Kidney (tissue), 14 donors: ENCODE data around the gene MAVS. TPM values are rescaled to one million over a fixed set of nuclear protein-coding genes. Genes with fewer than 3 reads are reported as not detected.
"Not testable (repeated sequence)": the region's sequence is repeated elsewhere in the genome, so short reads cannot be mapped to it uniquely, and the experiment has no call there.

Experiments used
- DNase-seq, 5 donors: peaks; one replicate each; pipeline ENCODE4 v3.0.0-alpha.2; 2013 to 2020
- FAIRE-seq: peaks from 2 replicates; lab custom pipeline; 2012; peaks lifted over from hg19 to GRCh38; lab: Jason Lieb, UNC
- H3K27ac ChIP-seq, 2 donors: one replicate each; pipeline ENCODE4 v1.7.0; 2013; ENCODE audit warnings: low read depth in 2 of 2, low read length in 2 of 2, inconsistent platforms in 1 of 2
- H3K27me3 ChIP-seq: one replicate; pipeline ENCODE4 v1.7.1; 2013; ENCODE audit warnings: low read length, inconsistent platforms; ENCODE audit not compliant: control insufficient read depth, insufficient read depth
- H3K36me3 ChIP-seq, 3 donors: one replicate each; pipeline versions ENCODE4 v1.7.0 to v1.7.1; 2013; ENCODE audit warnings: low read length in 3 of 3, control low read depth in 1 of 3, inconsistent platforms in 1 of 3; ENCODE audit not compliant: insufficient read depth in 3 of 3, control insufficient read depth in 2 of 3
- H3K4me1 ChIP-seq, 3 donors: one replicate each; pipeline versions ENCODE4 v1.7.0 to v1.7.1; 2013; ENCODE audit warnings: low read length in 3 of 3, inconsistent platforms in 1 of 3, low read depth in 1 of 3; ENCODE audit not compliant: control insufficient read depth in 2 of 3, insufficient read depth in 2 of 3
- H3K4me3 ChIP-seq, 3 donors: one replicate each; pipeline versions ENCODE4 v1.7.0 to v1.8.1; 2013; ENCODE audit warnings: low read length in 3 of 3, control low read depth in 1 of 3, inconsistent platforms in 1 of 3
- H3K9ac ChIP-seq, 3 donors: one replicate each; pipeline versions ENCODE4 v1.7.0 to v1.7.1; 2013; ENCODE audit warnings: low read length in 3 of 3, control low read depth in 1 of 3, inconsistent platforms in 1 of 3
- H3K9me3 ChIP-seq, 3 donors: one replicate each; pipeline versions ENCODE4 v1.7.0 to v1.7.1; 2013; ENCODE audit warnings: low read length in 3 of 3, control low read depth in 1 of 3, inconsistent platforms in 1 of 3; ENCODE audit not compliant: control insufficient read depth in 2 of 3, insufficient read depth in 1 of 3
- intact Hi-C: fragments of 100-400 bp; cut with DNase I; formaldehyde crosslinking; loops from one replicate; pipeline ENCODE4 v1.11.1; 2022
- polyA plus RNA-seq: library from polyadenylated mRNA; stranded (reverse); fragments of 350-450 nt; fragmentation: Illumina TruSeq; extraction: RNeasy Lipid Tissue Mini Kit (QIAGEN cat#74804); gene quantifications from one replicate; pipeline ENCODE4 v1.2.3, GENCODE V29; 2014; ENCODE audit warnings: low read depth, low replicate concordance; ENCODE audit not compliant: insufficient read depth
- total RNA-seq: library from RNA; stranded (reverse); fragmentation: NEBNext Ultra II Directional; extraction: Animal tissue kit (Norgen Biotek cat#: 25700); gene quantifications from one replicate; pipeline ENCODE4 v1.2.1, GENCODE V29; 2021
- TF ChIP-seq, protein P1 (sequence below): IDR thresholded peaks from 3 replicates; pipeline ENCODE4 v1.5.1; 2012; ENCODE audit warnings: mild to moderate bottlenecking, moderate library complexity, borderline replicate concordance; ENCODE audit not compliant: insufficient read depth; ENCODE audit errors: extremely low read depth
- donor health status: control.
- donor health status: control.
- donor health status: control.
- donor health status: control.
- donor health status: control.
- donor health status: DM: yes; HTN: yes; CAD: no.
- donor health status: Normal renal cell carcinoma (clear cell type).

Gene MAVS
- total and polyA plus RNA-seq, 2 donors from 2014 or later = 10.0 to 46.8 TPM

DNA sequence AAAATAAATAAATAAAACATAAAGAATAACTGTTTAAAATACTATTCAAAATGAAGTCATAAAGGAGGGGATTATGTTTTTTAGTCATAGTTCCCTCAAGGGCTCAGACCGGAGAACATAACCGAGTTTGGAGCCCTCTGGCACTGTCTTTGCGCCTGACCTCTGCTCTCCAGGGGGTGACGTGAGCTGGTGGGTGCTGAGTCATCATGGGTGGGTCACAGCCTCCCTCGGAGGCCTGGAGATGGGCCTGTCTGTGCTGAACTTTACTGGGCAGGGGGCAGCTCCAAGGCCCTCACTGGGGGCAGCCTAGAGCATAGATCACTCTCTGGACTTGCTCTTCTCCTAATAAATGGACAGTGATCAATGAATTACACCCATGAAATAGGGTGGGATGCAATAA lies 3.1 kb upstream of the MAVS start:
- TF ChIP-seq, protein P1, sequence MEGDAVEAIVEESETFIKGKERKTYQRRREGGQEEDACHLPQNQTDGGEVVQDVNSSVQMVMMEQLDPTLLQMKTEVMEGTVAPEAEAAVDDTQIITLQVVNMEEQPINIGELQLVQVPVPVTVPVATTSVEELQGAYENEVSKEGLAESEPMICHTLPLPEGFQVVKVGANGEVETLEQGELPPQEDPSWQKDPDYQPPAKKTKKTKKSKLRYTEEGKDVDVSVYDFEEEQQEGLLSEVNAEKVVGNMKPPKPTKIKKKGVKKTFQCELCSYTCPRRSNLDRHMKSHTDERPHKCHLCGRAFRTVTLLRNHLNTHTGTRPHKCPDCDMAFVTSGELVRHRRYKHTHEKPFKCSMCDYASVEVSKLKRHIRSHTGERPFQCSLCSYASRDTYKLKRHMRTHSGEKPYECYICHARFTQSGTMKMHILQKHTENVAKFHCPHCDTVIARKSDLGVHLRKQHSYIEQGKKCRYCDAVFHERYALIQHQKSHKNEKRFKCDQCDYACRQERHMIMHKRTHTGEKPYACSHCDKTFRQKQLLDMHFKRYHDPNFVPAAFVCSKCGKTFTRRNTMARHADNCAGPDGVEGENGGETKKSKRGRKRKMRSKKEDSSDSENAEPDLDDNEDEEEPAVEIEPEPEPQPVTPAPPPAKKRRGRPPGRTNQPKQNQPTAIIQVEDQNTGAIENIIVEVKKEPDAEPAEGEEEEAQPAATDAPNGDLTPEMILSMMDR = no peak
- Histone ChIP-seq H3K36me3 (no peaks in the 10 kb centered on the region), H3K9ac (no peak overlapping the region), H3K27me3 (no peaks in the 10 kb centered on the region), H3K4me1 (peaks cover 0 to 7% (median 0%) of the 10 kb centered on the region in 3 donors), H3K4me3 (no peak overlapping the region), H3K9me3 (no peaks in the 10 kb centered on the region), H3K27ac (no peak overlapping the region)
- FAIRE-seq (no peak), DNase-seq (no peak)
- intact Hi-C loops = no loop called here

- H3K27me3 ChIP-seq, H3K36me3 ChIP-seq, H3K4me3 ChIP-seq, H3K27ac ChIP-seq, H3K4me1 ChIP-seq, H3K9me3 ChIP-seq, DNase-seq, H3K9ac ChIP-seq, intact Hi-C loops, FAIRE-seq: not testable (repeated sequence)
Measured at GRCh38 chr20:3843990-3844619, 2.5 kb upstream of the MAVS start.

DNA sequence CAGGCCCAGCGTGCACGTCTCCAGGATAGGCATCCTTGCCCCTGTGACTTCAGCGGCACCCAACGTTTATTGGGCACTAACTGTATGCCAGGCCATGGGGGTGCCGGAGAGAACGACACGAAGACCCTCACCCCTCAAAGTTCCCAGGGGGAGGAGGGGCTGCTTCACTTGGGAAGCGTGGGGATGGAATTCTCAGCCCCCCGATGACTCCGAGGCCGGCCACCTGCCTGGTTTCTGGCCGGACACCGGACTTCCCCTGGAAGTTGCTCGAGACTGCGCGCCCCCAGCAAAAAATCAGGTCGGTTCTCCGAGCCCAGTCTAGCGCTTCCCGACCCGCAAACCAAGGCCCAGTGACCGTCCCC lies 275 bp upstream of the MAVS start:
- Histone ChIP-seq H3K9ac (peak overlapping the region; percentile 50 to 94 (median 87)), H3K4me3 (peak overlapping the region; percentile 65 to 96 (median 79)), H3K27me3 (no peaks in the 10 kb centered on the region), H3K4me1 (peaks cover 0 to 8% (median 0%) of the 10 kb centered on the region in 3 donors), H3K9me3 (no peaks in the 10 kb centered on the region), H3K27ac (peak overlapping the region; percentile 82 to 95), H3K36me3 (no peaks in the 10 kb centered on the region)
- intact Hi-C loops = no loop called here
- TF ChIP-seq, protein P1 = no peak
- FAIRE-seq (no peak), DNase-seq (peak in 1 of 5 donors; percentile 84)

- TF ChIP-seq, protein P1 = no peak
- FAIRE-seq = no peak
Measured at GRCh38 chr20:3847429-3847940, 851 bp downstream of the MAVS start.

More at GRCh38 chr20:3847429-3847940, 851 bp downstream of the MAVS start:
- no peaks in the 10 kb centered on the region for H3K9me3 ChIP-seq
- H3K27me3 ChIP-seq = no peaks in the 10 kb centered on the region
- no peaks in the 10 kb centered on the region for H3K36me3 ChIP-seq
- DNase-seq = no peak
- H3K9ac ChIP-seq = peak overlapping the region; percentile 20 to 96 (median 94)
- H3K4me3 ChIP-seq = peak overlapping the region; percentile 44 to 96 (median 79)
- intact Hi-C loops = no loop called here
- peaks cover 0 to 8% (median 0%) of the 10 kb centered on the region in 3 donors for H3K4me1 ChIP-seq
- H3K27ac ChIP-seq = peak overlapping the region; percentile 91 to 95
